LNCaP clone FGC (cell line): ENCODE data around the gene TMEM114.

ENCODE experiments used
- DNase-seq: peaks from one replicate; pipeline ENCODE4 v3.0.0-alpha.2; 2011; ENCODE audit warnings: low read depth
- H3K4me3 ChIP-seq: 2 replicates; pipeline ENCODE4 v1.5.1; 2011; ENCODE audit warnings: mild to moderate bottlenecking, low read depth, low read length, control low read depth
- CTCF ChIP-seq: IDR thresholded peaks from 2 replicates; pipeline ENCODE4 v1.5.1; 2012; ENCODE audit warnings: mild to moderate bottlenecking; ENCODE audit not compliant: control insufficient read depth, insufficient read depth; ENCODE audit errors: extremely low read depth

TMEM114 gene

GRCh38 chr16:8587065-8587464, 3.2 kb downstream of the TMEM114 start:
- DNase-seq, result no peak
- no peak for TF ChIP-seq CTCF

DNA sequence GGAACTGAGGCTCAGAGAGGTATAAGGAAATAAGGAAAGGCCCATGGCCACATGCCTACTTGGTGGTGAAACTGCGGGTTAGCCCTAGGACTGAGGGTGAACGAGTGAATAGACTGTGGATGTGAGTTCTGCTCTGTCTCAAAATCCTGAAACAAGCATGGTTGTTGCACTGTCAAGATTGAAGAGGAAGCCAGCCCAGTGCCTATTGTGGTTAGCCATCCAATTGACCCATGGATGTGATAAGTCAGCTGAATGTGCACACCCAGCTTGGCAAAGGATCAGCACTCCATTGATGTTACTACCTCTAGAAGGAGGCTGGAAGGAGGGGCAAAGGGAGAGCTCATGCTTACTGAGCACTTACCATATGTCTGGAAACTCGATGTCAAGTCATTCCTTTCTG, 4.5 kb downstream of the TMEM114 start:
- DNase-seq, result no peak
- TF ChIP-seq CTCF, result no peak

More at GRCh38 chr16:8587065-8587464, 3.2 kb downstream of the TMEM114 start:
- H3K4me3 ChIP-seq, result no peak overlapping the region

GRCh38 chr16:8585041-8585440, 5.3 kb downstream of the TMEM114 start:
- no peak overlapping the region for H3K4me3 ChIP-seq
- DNase-seq, result no peak
- TF ChIP-seq CTCF, result no peak

More for the DNA sequence above, 4.5 kb downstream of the TMEM114 start:
- no peak overlapping the region for H3K4me3 ChIP-seq

GRCh38 chr16:8583732-8584131, 6.6 kb downstream of the TMEM114 start:
- no peak for TF ChIP-seq CTCF
- DNase-seq, result no peak
- no peak overlapping the region for H3K4me3 ChIP-seq

DNA sequence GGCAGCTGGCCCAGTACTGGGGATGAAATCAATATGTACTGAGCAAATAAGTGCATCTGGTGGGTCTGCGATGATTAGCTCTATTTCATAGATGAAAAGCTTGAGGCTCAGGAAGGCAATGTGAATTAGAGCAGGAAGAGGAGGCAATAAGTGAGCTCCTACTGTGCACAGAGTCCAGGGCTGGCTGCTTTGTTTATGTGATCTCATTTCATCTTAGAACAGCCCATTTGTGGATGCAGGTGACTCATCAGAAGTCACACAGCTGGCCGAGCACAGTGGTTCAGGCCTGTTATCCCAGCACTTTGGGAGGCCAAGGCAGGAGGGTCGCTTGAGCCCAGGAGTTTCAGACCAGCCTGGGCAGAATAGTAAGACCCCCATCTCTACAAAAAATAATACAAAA, 7.1 kb downstream of the TMEM114 start:
- no peak for DNase-seq
- no peak overlapping the region for H3K4me3 ChIP-seq
- no peak for TF ChIP-seq CTCF

GRCh38 chr16:8581831-8582580, 8.3 kb downstream of the TMEM114 start:
- no peak for TF ChIP-seq CTCF
- no peak for DNase-seq
- H3K4me3 ChIP-seq, result no peak overlapping the region

DNA sequence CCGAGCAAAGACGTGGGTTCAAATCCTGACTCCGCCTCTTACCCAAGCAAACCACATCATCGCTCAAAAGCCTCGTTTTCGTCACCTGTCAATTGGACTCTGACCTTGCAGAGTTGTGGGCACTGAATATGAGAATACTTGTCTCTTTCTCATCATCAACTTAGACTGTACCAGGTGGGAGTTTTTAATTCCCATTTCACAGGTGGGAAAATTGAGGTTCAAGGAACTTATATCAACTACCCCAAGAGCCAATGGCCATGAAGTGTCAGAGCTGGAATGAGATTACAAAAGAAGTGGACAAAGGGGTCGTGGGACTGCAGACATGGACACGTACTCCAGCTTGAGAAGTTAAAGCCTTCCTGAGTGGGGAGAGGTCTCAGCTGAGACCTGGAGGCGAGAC, 10.8 kb downstream of the TMEM114 start:
- TF ChIP-seq CTCF, result no peak
- no peak overlapping the region for H3K4me3 ChIP-seq
- no peak for DNase-seq
